ENCODE data around the gene UGT1A6.

Gene UGT1A6

DNA sequence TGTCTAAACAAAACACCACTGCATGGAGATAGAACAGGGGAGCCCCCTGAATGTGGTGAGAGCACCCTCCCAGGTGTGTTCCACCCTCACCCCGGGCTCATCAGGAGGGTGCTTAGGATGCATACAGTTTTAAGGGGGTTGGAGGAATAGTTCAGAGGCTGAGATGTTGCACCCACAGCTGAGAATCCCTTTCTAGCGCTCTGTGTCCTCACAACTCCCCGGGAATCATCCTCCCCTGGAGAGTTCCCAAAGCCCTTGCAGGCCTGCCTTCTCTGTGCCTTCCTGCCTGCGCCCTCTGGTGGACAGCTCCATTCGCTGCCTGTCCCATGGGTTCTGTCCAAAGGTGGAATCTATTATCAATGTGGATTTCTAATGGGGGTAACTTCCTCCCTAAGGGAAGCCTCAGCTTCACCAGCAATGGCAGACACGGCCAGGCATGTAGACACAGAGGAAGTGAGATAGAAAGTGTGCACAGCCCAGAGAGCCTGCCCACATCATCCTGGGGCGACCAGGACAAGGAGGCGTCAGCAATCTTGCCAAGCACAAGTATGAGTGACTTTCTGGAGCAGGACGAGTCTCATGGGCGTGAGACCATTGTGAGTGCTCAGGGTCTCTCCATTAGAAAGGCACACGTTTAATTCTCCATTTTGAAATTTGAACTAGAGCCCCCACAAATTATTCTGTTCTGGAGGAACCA, 18.8 kb downstream of the UGT1A6 start:
- Histone ChIP-seq H3K4me2 (ENCODE audit: low read length) (no peak overlapping the region), H2AFZ (ENCODE audit: low read depth, low read length) (no peak overlapping the region), H4K20me1 (ENCODE audit: insufficient read depth, low read length) (no peaks in the 10 kb centered on the region), H3K9ac (ENCODE audit: low read length) (no peak overlapping the region), H3K27ac (ENCODE audit: low read length) (no peak overlapping the region), H3K4me1 (ENCODE audit: low read length) (no peaks in the 10 kb centered on the region), H3K4me3 (ENCODE audit: low read length) (no peak overlapping the region), H3K9me3 (ENCODE audit: insufficient read depth, low read length) (no peaks in the 10 kb centered on the region), H3K36me3 (replicated peaks; ENCODE audit: low read depth, low read length) (no peaks in the 10 kb centered on the region), H3K27me3 (ENCODE audit: low read depth, low read length) (no peaks in the 10 kb centered on the region), H3K79me2 (ENCODE audit: low read length) (no peaks in the 10 kb centered on the region)
- TF ChIP-seq, protein P1, sequence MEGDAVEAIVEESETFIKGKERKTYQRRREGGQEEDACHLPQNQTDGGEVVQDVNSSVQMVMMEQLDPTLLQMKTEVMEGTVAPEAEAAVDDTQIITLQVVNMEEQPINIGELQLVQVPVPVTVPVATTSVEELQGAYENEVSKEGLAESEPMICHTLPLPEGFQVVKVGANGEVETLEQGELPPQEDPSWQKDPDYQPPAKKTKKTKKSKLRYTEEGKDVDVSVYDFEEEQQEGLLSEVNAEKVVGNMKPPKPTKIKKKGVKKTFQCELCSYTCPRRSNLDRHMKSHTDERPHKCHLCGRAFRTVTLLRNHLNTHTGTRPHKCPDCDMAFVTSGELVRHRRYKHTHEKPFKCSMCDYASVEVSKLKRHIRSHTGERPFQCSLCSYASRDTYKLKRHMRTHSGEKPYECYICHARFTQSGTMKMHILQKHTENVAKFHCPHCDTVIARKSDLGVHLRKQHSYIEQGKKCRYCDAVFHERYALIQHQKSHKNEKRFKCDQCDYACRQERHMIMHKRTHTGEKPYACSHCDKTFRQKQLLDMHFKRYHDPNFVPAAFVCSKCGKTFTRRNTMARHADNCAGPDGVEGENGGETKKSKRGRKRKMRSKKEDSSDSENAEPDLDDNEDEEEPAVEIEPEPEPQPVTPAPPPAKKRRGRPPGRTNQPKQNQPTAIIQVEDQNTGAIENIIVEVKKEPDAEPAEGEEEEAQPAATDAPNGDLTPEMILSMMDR (IDR thresholded peaks at IDR 0.05; ENCODE audit: low read depth, low read length): peak; percentile 72
- TF ChIP-seq EZH2phosphoT487 (IDR thresholded peaks at IDR 0.05; ENCODE audit: low read depth): no peak

DNA sequence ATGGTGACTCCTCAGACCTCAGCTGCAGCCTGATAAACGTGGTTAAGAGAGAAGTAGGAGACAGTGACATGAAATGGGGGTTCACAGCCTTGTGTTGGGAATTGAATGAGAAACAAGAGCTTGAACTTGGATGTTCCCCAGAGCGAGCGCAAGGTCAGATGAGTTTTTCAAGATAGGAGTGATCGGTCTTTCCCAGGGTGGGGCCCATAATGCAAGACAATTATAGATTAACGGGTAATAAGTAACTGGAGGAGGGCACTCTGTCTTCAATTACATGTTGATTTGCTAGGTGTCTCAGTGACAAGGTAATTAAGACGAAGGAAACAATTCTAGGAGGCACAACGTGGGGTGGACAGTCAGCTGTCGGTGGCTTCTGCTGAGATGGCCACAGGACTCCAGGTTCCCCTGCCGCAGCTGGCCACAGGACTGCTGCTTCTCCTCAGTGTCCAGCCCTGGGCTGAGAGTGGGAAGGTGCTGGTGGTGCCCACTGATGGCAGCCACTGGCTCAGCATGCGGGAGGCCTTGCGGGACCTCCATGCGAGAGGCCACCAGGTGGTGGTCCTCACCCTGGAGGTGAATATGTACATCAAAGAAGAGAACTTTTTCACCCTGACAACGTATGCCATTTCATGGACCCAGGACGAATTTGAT, 20.0 kb downstream of the UGT1A6 start, which contains the start of gene UGT1A5:
Gene UGT1A5 (plus strand): TSS at position 297 of the 651 bp plus-strand sequence. CDS start 85 bp downstream, at position 382.
- H3K9me3 ChIP-seq (ENCODE audit: insufficient read depth, low read length): no peaks in the 10 kb centered on the region
- H3K79me2 ChIP-seq (ENCODE audit: low read length): no peaks in the 10 kb centered on the region
- no peak within 1 kb of the TSS for H3K4me3 ChIP-seq (ENCODE audit: low read length)
- H3K36me3 ChIP-seq (replicated peaks; ENCODE audit: low read depth, low read length): no peaks in the 10 kb centered on the region
- no peaks in the 10 kb centered on the region for H3K4me1 ChIP-seq (ENCODE audit: low read length)
- no peak within 1 kb of the TSS for H3K9ac ChIP-seq (ENCODE audit: low read length)
- no peak within 1 kb of the TSS for H2AFZ ChIP-seq (ENCODE audit: low read depth, low read length)
- no peak within 1 kb of the TSS for H3K27ac ChIP-seq (ENCODE audit: low read length)
- TF ChIP-seq, protein P1 (IDR thresholded peaks at IDR 0.05; ENCODE audit: low read depth, low read length): no peak
- TF ChIP-seq EZH2phosphoT487 (IDR thresholded peaks at IDR 0.05; ENCODE audit: low read depth): no peak
- no peak within 1 kb of the TSS for H3K4me2 ChIP-seq (ENCODE audit: low read length)
- no peaks in the 10 kb centered on the region for H3K27me3 ChIP-seq (ENCODE audit: low read depth, low read length)
- no peaks in the 10 kb centered on the region for H4K20me1 ChIP-seq (ENCODE audit: insufficient read depth, low read length)

DNA sequence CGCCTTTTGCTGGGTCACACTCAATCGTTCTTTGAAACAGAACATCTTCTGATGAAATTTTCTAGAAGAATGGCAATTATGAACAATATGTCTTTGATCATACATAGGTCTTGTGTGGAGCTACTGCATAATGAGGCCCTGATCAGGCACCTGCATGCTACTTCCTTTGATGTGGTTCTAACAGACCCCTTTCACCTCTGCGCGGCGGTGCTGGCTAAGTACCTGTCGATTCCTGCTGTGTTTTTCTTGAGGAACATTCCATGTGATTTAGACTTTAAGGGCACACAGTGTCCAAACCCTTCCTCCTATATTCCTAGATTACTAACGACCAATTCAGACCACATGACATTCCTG, 20.5 kb downstream of the UGT1A6 start:
- no peaks in the 10 kb centered on the region for H3K9me3 ChIP-seq (ENCODE audit: insufficient read depth, low read length)
- no peak overlapping the region for H3K27ac ChIP-seq (ENCODE audit: low read length)
- TF ChIP-seq, protein P1 (IDR thresholded peaks at IDR 0.05; ENCODE audit: low read depth, low read length): no peak
- TF ChIP-seq EZH2phosphoT487 (IDR thresholded peaks at IDR 0.05; ENCODE audit: low read depth): no peak
- no peaks in the 10 kb centered on the region for H3K27me3 ChIP-seq (ENCODE audit: low read depth, low read length)
- no peak overlapping the region for H3K4me3 ChIP-seq (ENCODE audit: low read length)
- no peaks in the 10 kb centered on the region for H3K4me1 ChIP-seq (ENCODE audit: low read length)
- H3K4me2 ChIP-seq (ENCODE audit: low read length): no peak overlapping the region
- no peaks in the 10 kb centered on the region for H3K36me3 ChIP-seq (replicated peaks; ENCODE audit: low read depth, low read length)
- no peak overlapping the region for H2AFZ ChIP-seq (ENCODE audit: low read depth, low read length)
- H3K79me2 ChIP-seq (ENCODE audit: low read length): no peaks in the 10 kb centered on the region
- H3K9ac ChIP-seq (ENCODE audit: low read length): no peak overlapping the region
- no peaks in the 10 kb centered on the region for H4K20me1 ChIP-seq (ENCODE audit: insufficient read depth, low read length)

DNA sequence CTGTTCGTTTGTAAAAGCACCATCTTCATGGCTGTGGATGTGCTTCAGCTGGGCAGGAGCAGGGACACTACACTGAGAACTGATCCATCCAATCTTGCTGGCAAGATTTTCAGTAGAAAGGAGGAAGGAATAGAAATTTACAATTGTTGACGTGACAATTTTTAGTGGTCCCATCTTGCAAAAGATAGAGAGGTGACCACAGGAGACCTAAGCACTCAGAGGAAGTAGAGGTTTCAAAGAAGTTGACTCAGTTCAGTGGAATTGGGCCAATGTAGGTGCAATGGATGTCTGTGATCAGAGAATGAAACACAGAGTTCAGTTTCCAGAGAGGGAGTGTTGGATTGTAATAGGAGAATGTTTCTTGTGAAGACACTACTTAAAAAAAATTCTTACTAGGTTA, 21.4 kb downstream of the UGT1A6 start:
- no peaks in the 10 kb centered on the region for H3K79me2 ChIP-seq (ENCODE audit: low read length)

More for the DNA sequence above, 21.4 kb downstream of the UGT1A6 start:
- Histone ChIP-seq H3K4me1 (ENCODE audit: low read length) (no peaks in the 10 kb centered on the region), H3K4me3 (ENCODE audit: low read length) (no peak overlapping the region), H3K4me2 (ENCODE audit: low read length) (no peak overlapping the region), H4K20me1 (ENCODE audit: insufficient read depth, low read length) (no peaks in the 10 kb centered on the region), H3K36me3 (replicated peaks; ENCODE audit: low read depth, low read length) (no peaks in the 10 kb centered on the region), H3K27ac (ENCODE audit: low read length) (no peak overlapping the region), H3K9me3 (ENCODE audit: insufficient read depth, low read length) (no peaks in the 10 kb centered on the region), H3K9ac (ENCODE audit: low read length) (no peak overlapping the region), H3K27me3 (ENCODE audit: low read depth, low read length) (no peaks in the 10 kb centered on the region), H2AFZ (ENCODE audit: low read depth, low read length) (no peak overlapping the region)
- TF ChIP-seq, protein P1 (IDR thresholded peaks at IDR 0.05; ENCODE audit: low read depth, low read length): no peak
- TF ChIP-seq EZH2phosphoT487 (IDR thresholded peaks at IDR 0.05; ENCODE audit: low read depth): no peak
